HCT116 (cell line): Measurements from ENCODE around the gene SLC6A17. TPM values are rescaled to one million over a fixed set of nuclear protein-coding genes. Genes with fewer than 3 reads are reported as not detected.

Experiments used
- ATAC-seq: fragments of 200-7000 bp; cut with Tn5 transposase; 2 replicates; pipeline ENCODE4 v1.9.1; 2020; ENCODE audit warnings: mild to moderate bottlenecking, moderate library complexity
- BruUV-seq: library from RNA; stranded (reverse); fragments of 400-500 nt; replicated peaks from 2 replicates; lab custom pipeline; 2021; lab: Mats Ljungman, UMichigan
- CTCF ChIA-PET: fragments of 300-600 bp; sonication (Branson Sonifier 250); formaldehyde crosslinking; loops from one replicate; lab custom pipeline; 2021; ENCODE audit warnings: antibody characterized with exemption; lab: Charles Lee
- POLR2A ChIA-PET: fragments of 300-600, 350-600 bp; sonication (Branson Sonifier 250); formaldehyde crosslinking; loops from one replicate; lab custom pipeline; 2021; ENCODE audit warnings: antibody characterized with exemption; lab: Charles Lee
- RAD21 ChIA-PET, 2 experiments: fragments of 300-600 bp; sonication (Branson Sonifier 250); formaldehyde crosslinking; loops; one replicate each; lab custom pipeline; 2023; ENCODE audit warnings: low total read pairs in 2 of 2; ENCODE audit not compliant: uncharacterized antibody in 2 of 2, unreplicated experiment in 2 of 2, low non-redundant PET in 1 of 2; lab: Charles Lee
- DNase-seq: peaks from one replicate; pipeline ENCODE4 v3.0.0-alpha.2; 2010; ENCODE audit warnings: low read depth, low spot score
- H2AFZ ChIP-seq: fragments of 200-600 bp; shearing (Covaris generic), sonication (generic); 2 replicates; pipeline ENCODE4 v1.6.1; 2017; ENCODE audit warnings: low read depth, mixed run types, mixed read lengths, antibody characterized with exemption, low read length; ENCODE audit not compliant: poor library complexity, severe bottlenecking
- H3K27ac ChIP-seq: 2 replicates; pipeline ENCODE4 v1.5.1; 2012; ENCODE audit warnings: low read depth, low read length
- H3K27me3 ChIP-seq: fragments of 200-600 bp; sonication (generic); 2 replicates; pipeline ENCODE4 v1.6.1; 2016; ENCODE audit warnings: mixed run types, low read length, mixed read lengths; ENCODE audit not compliant: insufficient read depth
- H3K36me3 ChIP-seq, 2 experiments: fragments of 200-500 bp in 1 of 2; fragments of 200-600 bp in 1 of 2; sonication (Bioruptor generic) in 1 of 2; sonication (generic) in 1 of 2; 2 replicates each; pipeline versions ENCODE4 v1.5.1 to v1.6.1; 2014 to 2016; ENCODE audit warnings: low read length in 2 of 2, inconsistent platforms in 1 of 2, mixed read lengths in 1 of 2, mixed run types in 1 of 2; ENCODE audit not compliant: insufficient read depth in 2 of 2, control insufficient read depth in 1 of 2
- H3K4me1 ChIP-seq, 2 experiments: fragments of 200-600 bp in 1 of 2; sonication (generic) in 1 of 2; 2 replicates each; pipeline versions ENCODE4 v1.5.1 to v1.6.1; 2012 to 2017; ENCODE audit warnings: low read length in 2 of 2, inconsistent platforms in 1 of 2, mild to moderate bottlenecking in 1 of 2, mixed read lengths in 1 of 2, mixed run types in 1 of 2, moderate library complexity in 1 of 2; ENCODE audit not compliant: insufficient read depth in 2 of 2, control insufficient read depth in 1 of 2
- H3K4me2 ChIP-seq: fragments of 200-600 bp; sonication (generic); 2 replicates; pipeline ENCODE4 v1.6.1; 2017; ENCODE audit warnings: mixed run types, low read length, mixed read lengths
- H3K4me3 ChIP-seq, 2 experiments: fragments of 200-600 bp in 1 of 2; sonication (generic) in 1 of 2; replicated peaks in 1 of 2; 2 replicates each; pipeline ENCODE4 v1.5.1; 2011 to 2016; ENCODE audit warnings: low read length in 2 of 2, control low read depth in 1 of 2, low read depth in 1 of 2, mild to moderate bottlenecking in 1 of 2, mixed read lengths in 1 of 2, mixed run types in 1 of 2
- H3K79me2 ChIP-seq: fragments of 200-600 bp; sonication (generic); 2 replicates; pipeline ENCODE4 v1.6.1; 2017; ENCODE audit warnings: mild to moderate bottlenecking, mixed run types, low read length, moderate library complexity, mixed read lengths; ENCODE audit not compliant: insufficient read depth
- H3K9ac ChIP-seq: fragments of 200-600 bp; sonication (generic); 2 replicates; pipeline ENCODE4 v1.6.1; 2016; ENCODE audit warnings: low read length, mixed read lengths
- H3K9me2 ChIP-seq: fragments of 200-600 bp; sonication (generic), shearing (Covaris generic); 2 replicates; pipeline ENCODE4 v1.6.1; 2017; ENCODE audit warnings: mixed run types, mild to moderate bottlenecking, moderate library complexity; ENCODE audit not compliant: insufficient read depth
- H3K9me3 ChIP-seq, 2 experiments: fragments of 200-500 bp in 1 of 2; fragments of 200-600 bp in 1 of 2; sonication (Bioruptor generic) in 1 of 2; sonication (generic) in 1 of 2; 2 replicates each; pipeline ENCODE4 v1.6.1; 2014 to 2017; ENCODE audit warnings: low read length in 2 of 2, mixed read lengths in 2 of 2, inconsistent platforms in 1 of 2, low read depth in 1 of 2, mild to moderate bottlenecking in 1 of 2, mixed run types in 1 of 2, moderate library complexity in 1 of 2; ENCODE audit not compliant: control insufficient read depth in 1 of 2, insufficient read depth in 1 of 2
- H4K20me1 ChIP-seq: fragments of 200-600 bp; sonication (generic), shearing (Covaris generic); 2 replicates; pipeline ENCODE4 v1.6.1; 2017; ENCODE audit warnings: mixed run types, mild to moderate bottlenecking, moderate library complexity; ENCODE audit not compliant: insufficient read depth
- CBX3 ChIP-seq: IDR thresholded peaks from 2 replicates; pipeline ENCODE4 v1.6.1; 2012; ENCODE audit warnings: low read depth
- CEBPB ChIP-seq: IDR thresholded peaks from 2 replicates; pipeline ENCODE4 v1.6.1; 2012; ENCODE audit warnings: low read depth
- ELF1 ChIP-seq: IDR thresholded peaks from 2 replicates; pipeline ENCODE4 v1.6.1; 2012; ENCODE audit warnings: low read depth, borderline replicate concordance
- EZH2 ChIP-seq: fragments of 200-600 bp; sonication (generic); IDR thresholded peaks from 2 replicates; pipeline ENCODE4 v1.6.1; 2017; ENCODE audit warnings: antibody characterized with exemption, mixed run types
- FOSL1 ChIP-seq: IDR thresholded peaks from 2 replicates; pipeline ENCODE4 v1.6.1; 2012; ENCODE audit warnings: low read depth
- JUND ChIP-seq: IDR thresholded peaks from 2 replicates; pipeline ENCODE4 v1.6.1; 2012
- POLR2A ChIP-seq: IDR thresholded peaks from 2 replicates; pipeline ENCODE4 v1.7.0; 2011; ENCODE audit warnings: borderline replicate concordance; ENCODE audit not compliant: insufficient read depth, insufficient read length; ENCODE audit errors: extremely low read depth
- POLR2AphosphoS5 ChIP-seq: IDR thresholded peaks from 2 replicates; pipeline ENCODE4 v1.6.1; 2011; ENCODE audit warnings: mild to moderate bottlenecking, low read depth, low read length, moderate library complexity
- RAD21 ChIP-seq: IDR thresholded peaks from 2 replicates; pipeline ENCODE4 v1.6.1; 2012; ENCODE audit warnings: low read depth, mild to moderate bottlenecking
- SIN3A ChIP-seq: IDR thresholded peaks from 2 replicates; pipeline ENCODE4 v1.6.1; 2012; ENCODE audit warnings: low read depth
- SP1 ChIP-seq: IDR thresholded peaks from 2 replicates; pipeline ENCODE4 v1.6.1; 2012; ENCODE audit warnings: low read depth
- SRF ChIP-seq: IDR thresholded peaks from 2 replicates; pipeline ENCODE4 v1.6.1; 2012; ENCODE audit warnings: low read depth
- YY1 ChIP-seq: IDR thresholded peaks from 2 replicates; pipeline ENCODE4 v1.6.1; 2011; ENCODE audit warnings: low read length, low read depth, moderate library complexity, mild to moderate bottlenecking; ENCODE audit not compliant: insufficient replicate concordance; ENCODE audit errors: extremely low read depth
- ZFX ChIP-seq: fragments of 450-650 bp; IDR thresholded peaks from 2 replicates; pipeline ENCODE4 v1.6.1; 2017
- ZNF274 ChIP-seq: fragments of 200-500 bp; sonication (Bioruptor generic); IDR thresholded peaks from 2 replicates; pipeline ENCODE4 v1.6.1; 2014; ENCODE audit warnings: mild to moderate bottlenecking, low read depth, low read length, inconsistent platforms
- intact Hi-C: fragments of 100-400 bp; cut with micrococcal nuclease; formaldehyde crosslinking; loops from 2 replicates; pipeline ENCODE4 v1.10.0; 2022
- total RNA-seq: library from RNA; stranded (reverse); gene quantifications from one replicate; pipeline ENCODE4 v1.2.1, GENCODE V29; 2021; ENCODE audit not compliant: unreplicated experiment
- TF ChIP-seq, protein P1 (sequence below): IDR thresholded peaks from 2 replicates; pipeline ENCODE4 v1.6.1; 2012
- TF ChIP-seq, protein P2 (sequence below): IDR thresholded peaks from 2 replicates; pipeline ENCODE4 v1.6.1; 2011; ENCODE audit warnings: mild to moderate bottlenecking, low read length, moderate library complexity; ENCODE audit not compliant: insufficient replicate concordance; ENCODE audit errors: extremely low read depth
- TF ChIP-seq, protein P3 (sequence below): IDR thresholded peaks from 2 replicates; pipeline ENCODE4 v1.6.1; 2012; ENCODE audit warnings: low read depth
- TF ChIP-seq, protein P4 (sequence below), 3 experiments: fragments of 200-600 bp in 1 of 3; sonication (generic) in 1 of 3; IDR thresholded peaks in 2 of 3; conservative IDR thresholded peaks in 1 of 3; 2 replicates each; pipeline ENCODE4 v1.5.1; 2012 to 2017; ENCODE audit warnings: low read depth in 2 of 3, low read length in 2 of 3, antibody characterized with exemption in 1 of 3, borderline replicate concordance in 1 of 3, control low read depth in 1 of 3, mild to moderate bottlenecking in 1 of 3, mixed read lengths in 1 of 3, mixed run types in 1 of 3, moderate library complexity in 1 of 3; ENCODE audit not compliant: insufficient read depth in 1 of 3

SLC6A17 gene
- total RNA-seq, 1 experiment from 2014 or later = 10.5 TPM

DNA sequence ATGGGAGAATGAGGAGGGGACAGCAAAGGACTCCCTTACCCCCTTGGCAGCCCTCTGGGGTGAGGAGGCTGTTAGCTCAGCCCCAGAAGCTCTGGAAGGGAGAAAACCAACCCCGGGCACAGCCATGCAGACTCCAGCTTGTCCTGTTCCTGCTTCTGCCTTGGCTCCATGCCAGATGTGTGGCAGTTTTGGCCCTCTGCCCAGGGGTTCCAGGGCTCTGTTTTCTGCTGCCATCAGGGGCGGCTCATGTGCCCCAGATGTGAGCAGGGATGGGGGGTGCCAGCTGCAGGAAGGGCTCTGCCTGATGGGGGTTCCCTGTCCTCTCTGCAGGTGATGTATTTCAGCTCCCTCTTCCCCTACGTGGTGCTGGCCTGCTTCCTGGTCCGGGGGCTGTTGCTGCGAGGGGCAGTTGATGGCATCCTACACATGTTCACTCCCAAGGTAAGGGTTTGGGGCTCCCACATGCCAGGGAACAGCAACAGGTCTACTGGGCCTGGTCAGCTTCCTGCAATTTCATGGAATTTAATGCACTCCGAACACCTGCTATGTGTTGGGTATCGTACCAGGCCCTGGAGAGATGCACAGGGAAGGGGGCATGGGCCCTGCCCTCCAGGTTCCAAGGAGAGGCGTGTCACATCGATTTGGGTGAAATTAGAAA, 26.1 kb downstream of the SLC6A17 start:
- ChIA-PET POLR2A (no interaction called here), CTCF (no interaction called here), RAD21 (no interaction called here)
- H3K4me3 ChIP-seq = no peak overlapping the region
- H4K20me1 ChIP-seq = no peaks in the 10 kb centered on the region
- H3K4me2 ChIP-seq = no peak overlapping the region
- no peaks in the 10 kb centered on the region for H3K4me1 ChIP-seq
- no TSS peak for BruUV-seq
- no peaks in the 10 kb centered on the region for H3K27me3 ChIP-seq
- DNase-seq = no peak
- H3K36me3 ChIP-seq = 0 out of 4 replicates have a peak, but pooled peaks cover 0 to 5% of the 10 kb centered on the region in 2 experiments
- no peaks in the 10 kb centered on the region for H3K79me2 ChIP-seq
- H3K9me3 ChIP-seq = no peaks in the 10 kb centered on the region
- no peak overlapping the region for H3K27ac ChIP-seq
- no peaks in the 10 kb centered on the region for H3K9me2 ChIP-seq
- intact Hi-C loops = no loop called here
- no peak for ATAC-seq
- TF ChIP-seq, protein P1, sequence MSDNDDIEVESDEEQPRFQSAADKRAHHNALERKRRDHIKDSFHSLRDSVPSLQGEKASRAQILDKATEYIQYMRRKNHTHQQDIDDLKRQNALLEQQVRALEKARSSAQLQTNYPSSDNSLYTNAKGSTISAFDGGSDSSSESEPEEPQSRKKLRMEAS = no peak
- TF ChIP-seq FOSL1 (no peak), POLR2A (no peak), YY1 (no peak), SIN3A (no peak), POLR2AphosphoS5 (no peak), SRF (no peak), CBX3 (no peak), JUND (no peak), CEBPB (no peak), ZFX (no peak), EZH2 (no peak), SP1 (no peak), ZNF274 (no peak), ELF1 (no peak), RAD21 (no peak)
- TF ChIP-seq, protein P2, sequence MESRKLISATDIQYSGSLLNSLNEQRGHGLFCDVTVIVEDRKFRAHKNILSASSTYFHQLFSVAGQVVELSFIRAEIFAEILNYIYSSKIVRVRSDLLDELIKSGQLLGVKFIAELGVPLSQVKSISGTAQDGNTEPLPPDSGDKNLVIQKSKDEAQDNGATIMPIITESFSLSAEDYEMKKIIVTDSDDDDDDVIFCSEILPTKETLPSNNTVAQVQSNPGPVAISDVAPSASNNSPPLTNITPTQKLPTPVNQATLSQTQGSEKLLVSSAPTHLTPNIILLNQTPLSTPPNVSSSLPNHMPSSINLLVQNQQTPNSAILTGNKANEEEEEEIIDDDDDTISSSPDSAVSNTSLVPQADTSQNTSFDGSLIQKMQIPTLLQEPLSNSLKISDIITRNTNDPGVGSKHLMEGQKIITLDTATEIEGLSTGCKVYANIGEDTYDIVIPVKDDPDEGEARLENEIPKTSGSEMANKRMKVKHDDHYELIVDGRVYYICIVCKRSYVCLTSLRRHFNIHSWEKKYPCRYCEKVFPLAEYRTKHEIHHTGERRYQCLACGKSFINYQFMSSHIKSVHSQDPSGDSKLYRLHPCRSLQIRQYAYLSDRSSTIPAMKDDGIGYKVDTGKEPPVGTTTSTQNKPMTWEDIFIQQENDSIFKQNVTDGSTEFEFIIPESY = no peak
- TF ChIP-seq, protein P3, sequence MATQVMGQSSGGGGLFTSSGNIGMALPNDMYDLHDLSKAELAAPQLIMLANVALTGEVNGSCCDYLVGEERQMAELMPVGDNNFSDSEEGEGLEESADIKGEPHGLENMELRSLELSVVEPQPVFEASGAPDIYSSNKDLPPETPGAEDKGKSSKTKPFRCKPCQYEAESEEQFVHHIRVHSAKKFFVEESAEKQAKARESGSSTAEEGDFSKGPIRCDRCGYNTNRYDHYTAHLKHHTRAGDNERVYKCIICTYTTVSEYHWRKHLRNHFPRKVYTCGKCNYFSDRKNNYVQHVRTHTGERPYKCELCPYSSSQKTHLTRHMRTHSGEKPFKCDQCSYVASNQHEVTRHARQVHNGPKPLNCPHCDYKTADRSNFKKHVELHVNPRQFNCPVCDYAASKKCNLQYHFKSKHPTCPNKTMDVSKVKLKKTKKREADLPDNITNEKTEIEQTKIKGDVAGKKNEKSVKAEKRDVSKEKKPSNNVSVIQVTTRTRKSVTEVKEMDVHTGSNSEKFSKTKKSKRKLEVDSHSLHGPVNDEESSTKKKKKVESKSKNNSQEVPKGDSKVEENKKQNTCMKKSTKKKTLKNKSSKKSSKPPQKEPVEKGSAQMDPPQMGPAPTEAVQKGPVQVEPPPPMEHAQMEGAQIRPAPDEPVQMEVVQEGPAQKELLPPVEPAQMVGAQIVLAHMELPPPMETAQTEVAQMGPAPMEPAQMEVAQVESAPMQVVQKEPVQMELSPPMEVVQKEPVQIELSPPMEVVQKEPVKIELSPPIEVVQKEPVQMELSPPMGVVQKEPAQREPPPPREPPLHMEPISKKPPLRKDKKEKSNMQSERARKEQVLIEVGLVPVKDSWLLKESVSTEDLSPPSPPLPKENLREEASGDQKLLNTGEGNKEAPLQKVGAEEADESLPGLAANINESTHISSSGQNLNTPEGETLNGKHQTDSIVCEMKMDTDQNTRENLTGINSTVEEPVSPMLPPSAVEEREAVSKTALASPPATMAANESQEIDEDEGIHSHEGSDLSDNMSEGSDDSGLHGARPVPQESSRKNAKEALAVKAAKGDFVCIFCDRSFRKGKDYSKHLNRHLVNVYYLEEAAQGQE = no peak
- TF ChIP-seq, protein P4, sequence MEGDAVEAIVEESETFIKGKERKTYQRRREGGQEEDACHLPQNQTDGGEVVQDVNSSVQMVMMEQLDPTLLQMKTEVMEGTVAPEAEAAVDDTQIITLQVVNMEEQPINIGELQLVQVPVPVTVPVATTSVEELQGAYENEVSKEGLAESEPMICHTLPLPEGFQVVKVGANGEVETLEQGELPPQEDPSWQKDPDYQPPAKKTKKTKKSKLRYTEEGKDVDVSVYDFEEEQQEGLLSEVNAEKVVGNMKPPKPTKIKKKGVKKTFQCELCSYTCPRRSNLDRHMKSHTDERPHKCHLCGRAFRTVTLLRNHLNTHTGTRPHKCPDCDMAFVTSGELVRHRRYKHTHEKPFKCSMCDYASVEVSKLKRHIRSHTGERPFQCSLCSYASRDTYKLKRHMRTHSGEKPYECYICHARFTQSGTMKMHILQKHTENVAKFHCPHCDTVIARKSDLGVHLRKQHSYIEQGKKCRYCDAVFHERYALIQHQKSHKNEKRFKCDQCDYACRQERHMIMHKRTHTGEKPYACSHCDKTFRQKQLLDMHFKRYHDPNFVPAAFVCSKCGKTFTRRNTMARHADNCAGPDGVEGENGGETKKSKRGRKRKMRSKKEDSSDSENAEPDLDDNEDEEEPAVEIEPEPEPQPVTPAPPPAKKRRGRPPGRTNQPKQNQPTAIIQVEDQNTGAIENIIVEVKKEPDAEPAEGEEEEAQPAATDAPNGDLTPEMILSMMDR (IDR thresholded peaks at IDR 0.05 in 2 of 3, conservative IDR thresholded peaks at IDR 0.05 in 1 of 3; ENCODE audit: borderline replicate concordance in 1 of 3, insufficient read depth in 1 of 3, low read depth in 2 of 3, low read length in 2 of 3) = no peak
- H3K9ac ChIP-seq = no peak overlapping the region
- H2AFZ ChIP-seq = no peak overlapping the region
